ENCODE results near the gene STRIT1. TPM values are rescaled to one million over a fixed set of nuclear protein-coding genes. Genes with fewer than 3 reads are reported as not detected.
A peak's percentile ranks its signal among the peaks of the same experiment; 100 is the strongest.

The STRIT1 gene
- total RNA-seq, 2 experiments from 2014 or later, result not detected

DNA sequence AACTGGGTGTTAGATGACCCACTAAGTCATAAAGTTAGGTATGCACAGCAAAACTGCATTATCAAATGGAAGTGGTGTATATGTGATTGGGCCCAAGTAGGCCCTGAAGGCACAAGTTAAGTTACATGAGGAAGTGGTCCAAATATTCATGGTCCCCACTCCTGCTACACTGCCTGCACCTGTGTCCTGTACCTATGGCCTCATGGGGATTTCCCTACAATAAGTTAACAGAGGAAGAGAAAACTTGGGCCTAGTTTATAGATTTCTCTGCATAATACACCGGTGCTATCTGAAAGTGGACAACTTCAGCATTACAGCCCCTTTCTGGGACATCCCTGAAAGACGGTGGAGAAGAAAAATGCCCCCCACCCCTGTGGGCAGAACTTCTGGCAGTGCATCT, 41.5 kb downstream of the STRIT1 start:
- POLR2A ChIA-PET, result interaction anchor here (1.0 kb wide), 1 partner anchor 10 kb away, joined by 3 read pairs; no protein-coding TSS in a partner anchor
- peaks cover 12% of the 10 kb centered on the region for H3K4me1 ChIP-seq (ENCODE audit: insufficient read depth, low read length, poor library complexity, severe bottlenecking)
- H3K27ac ChIP-seq (ENCODE audit: low read depth, low read length, poor library complexity, severe bottlenecking), result no peak overlapping the region
- H3K4me2 ChIP-seq (ENCODE audit: low read length), result no peak overlapping the region
- H4K20me1 ChIP-seq (ENCODE audit: insufficient read depth, low read length), result no peaks in the 10 kb centered on the region
- no peaks in the 10 kb centered on the region for H3K36me3 ChIP-seq (ENCODE audit: insufficient read depth, low read length)
- H3K9me2 ChIP-seq (ENCODE audit: insufficient read depth, low read length), result no peaks in the 10 kb centered on the region
- intact Hi-C loops (cut with micrococcal nuclease; ENCODE audit: unreplicated experiment), result no loop called here
- no peak overlapping the region for H3K4me3 ChIP-seq (ENCODE audit: low read depth, low read length, poor library complexity, severe bottlenecking)
- BruUV-seq (replicated peaks), result no TSS peak
- no peaks in the 10 kb centered on the region for H3K79me2 ChIP-seq (ENCODE audit: insufficient read depth, low read depth, low read length)
- no peaks in the 10 kb centered on the region; the same call in 1 of the 2 replicates for H3K9me3 ChIP-seq (ENCODE audit: low read length)
- peak; percentile 44 for DNase-seq (ENCODE audit: low spot score)
- TF ChIP-seq EZH2phosphoT487 (IDR thresholded peaks at IDR 0.05; ENCODE audit: borderline replicate concordance, low read depth, low read length), result no peak
- TF ChIP-seq, protein P1, sequence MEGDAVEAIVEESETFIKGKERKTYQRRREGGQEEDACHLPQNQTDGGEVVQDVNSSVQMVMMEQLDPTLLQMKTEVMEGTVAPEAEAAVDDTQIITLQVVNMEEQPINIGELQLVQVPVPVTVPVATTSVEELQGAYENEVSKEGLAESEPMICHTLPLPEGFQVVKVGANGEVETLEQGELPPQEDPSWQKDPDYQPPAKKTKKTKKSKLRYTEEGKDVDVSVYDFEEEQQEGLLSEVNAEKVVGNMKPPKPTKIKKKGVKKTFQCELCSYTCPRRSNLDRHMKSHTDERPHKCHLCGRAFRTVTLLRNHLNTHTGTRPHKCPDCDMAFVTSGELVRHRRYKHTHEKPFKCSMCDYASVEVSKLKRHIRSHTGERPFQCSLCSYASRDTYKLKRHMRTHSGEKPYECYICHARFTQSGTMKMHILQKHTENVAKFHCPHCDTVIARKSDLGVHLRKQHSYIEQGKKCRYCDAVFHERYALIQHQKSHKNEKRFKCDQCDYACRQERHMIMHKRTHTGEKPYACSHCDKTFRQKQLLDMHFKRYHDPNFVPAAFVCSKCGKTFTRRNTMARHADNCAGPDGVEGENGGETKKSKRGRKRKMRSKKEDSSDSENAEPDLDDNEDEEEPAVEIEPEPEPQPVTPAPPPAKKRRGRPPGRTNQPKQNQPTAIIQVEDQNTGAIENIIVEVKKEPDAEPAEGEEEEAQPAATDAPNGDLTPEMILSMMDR (conservative IDR thresholded peaks at IDR 0.05; ENCODE audit: low read length), result no peak
- CTCF ChIA-PET (ENCODE audit: unreplicated experiment), result no interaction called here
- H2AFZ ChIP-seq (ENCODE audit: low read length), result peak overlapping the region; percentile 32; the same call in 1 of the 2 replicates

DNA sequence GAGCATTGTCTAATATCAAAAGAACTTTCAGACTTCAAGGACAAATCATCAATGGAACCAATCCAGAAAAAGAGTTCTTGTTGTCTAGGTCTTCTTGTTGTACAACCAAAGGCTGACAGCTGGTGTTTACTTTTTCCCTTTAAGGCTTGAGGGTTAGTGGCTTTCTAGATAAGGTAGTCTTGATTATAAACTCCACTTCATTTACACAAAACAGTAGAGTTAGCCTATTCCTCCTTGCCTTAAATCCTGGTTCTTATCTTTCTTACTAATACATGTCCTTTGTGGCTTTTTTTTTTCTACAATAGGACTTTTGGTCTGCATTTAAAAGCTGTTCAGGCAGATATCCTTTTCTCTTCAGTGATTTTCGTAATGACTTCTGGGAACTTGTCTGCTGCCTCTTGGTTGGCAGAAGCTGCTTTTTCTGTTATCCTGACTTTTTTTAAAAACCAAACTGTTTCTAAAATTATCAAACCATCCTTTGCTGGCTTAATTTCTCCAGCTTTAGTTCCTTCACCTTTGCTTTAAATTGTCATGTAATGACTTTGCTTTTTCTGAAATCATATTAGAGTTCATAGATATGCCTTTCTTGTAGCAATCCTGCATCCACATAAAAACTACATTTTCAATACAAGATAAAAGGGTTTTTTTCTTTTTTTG, 44.8 kb downstream of the STRIT1 start:
- Histone ChIP-seq H3K9me3 (ENCODE audit: low read length) (no peaks in the 10 kb centered on the region; the same call in 1 of the 2 replicates), H3K36me3 (ENCODE audit: insufficient read depth, low read length) (no peaks in the 10 kb centered on the region), H3K4me1 (ENCODE audit: insufficient read depth, low read length, poor library complexity, severe bottlenecking) (peaks cover 26% of the 10 kb centered on the region), H3K4me2 (ENCODE audit: low read length) (no peak overlapping the region), H3K79me2 (ENCODE audit: insufficient read depth, low read depth, low read length) (no peaks in the 10 kb centered on the region), H4K20me1 (ENCODE audit: insufficient read depth, low read length) (no peaks in the 10 kb centered on the region), H3K9me2 (ENCODE audit: insufficient read depth, low read length) (no peaks in the 10 kb centered on the region), H3K27ac (ENCODE audit: low read depth, low read length, poor library complexity, severe bottlenecking) (no peak overlapping the region), H3K4me3 (ENCODE audit: low read depth, low read length, poor library complexity, severe bottlenecking) (no peak overlapping the region), H2AFZ (ENCODE audit: low read length) (no peak overlapping the region)
- ChIA-PET POLR2A (interaction anchor here (0.6 to 1.0 kb wide), 3 partner anchors 17 to 206 kb away, joined by 4 read pairs; no protein-coding TSS in a partner anchor), CTCF (ENCODE audit: unreplicated experiment) (no interaction called here)
- TF ChIP-seq, protein P1 (conservative IDR thresholded peaks at IDR 0.05; ENCODE audit: low read length), result no peak
- no peak for DNase-seq (ENCODE audit: low spot score)
- intact Hi-C loops (cut with micrococcal nuclease; ENCODE audit: unreplicated experiment), result no loop called here
- BruUV-seq (replicated peaks), result no TSS peak

DNA sequence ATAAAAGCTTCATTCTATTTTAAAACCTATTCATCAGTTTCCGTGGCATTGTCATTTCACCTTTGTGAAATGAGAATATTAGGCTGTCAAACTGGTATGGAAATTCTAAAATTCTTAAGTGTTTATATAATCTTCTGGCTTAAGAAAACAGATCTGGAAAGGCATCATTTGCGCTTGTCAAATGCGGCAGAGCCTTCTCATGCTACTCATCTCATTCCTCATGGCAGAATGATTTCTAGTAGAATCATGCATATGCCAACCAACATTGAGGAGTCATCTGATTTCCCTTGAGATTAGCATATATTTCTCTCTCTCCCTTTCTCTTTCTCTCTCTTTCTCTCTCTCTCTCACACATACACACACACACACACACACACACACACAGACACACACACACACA, 48.8 kb downstream of the STRIT1 start:
- peaks cover 20% of the 10 kb centered on the region for H3K4me1 ChIP-seq (ENCODE audit: insufficient read depth, low read length, poor library complexity, severe bottlenecking)
- no peaks in the 10 kb centered on the region; the same call in 1 of the 2 replicates for H3K9me3 ChIP-seq (ENCODE audit: low read length)
- no peak overlapping the region for H3K4me3 ChIP-seq (ENCODE audit: low read depth, low read length, poor library complexity, severe bottlenecking)
- POLR2A ChIA-PET, result interaction anchor here (0.7 to 1.5 kb wide), 4 partner anchors 10 to 149 kb away, joined by 3 to 8 read pairs (median 4); no protein-coding TSS in a partner anchor
- H3K27ac ChIP-seq (ENCODE audit: low read depth, low read length, poor library complexity, severe bottlenecking), result peak overlapping the region; percentile 37
- H4K20me1 ChIP-seq (ENCODE audit: insufficient read depth, low read length), result no peaks in the 10 kb centered on the region
- H3K4me2 ChIP-seq (ENCODE audit: low read length), result peak overlapping the region; percentile 45
- intact Hi-C loops (cut with micrococcal nuclease; ENCODE audit: unreplicated experiment), result no loop called here
- H2AFZ ChIP-seq (ENCODE audit: low read length), result peak overlapping the region; percentile 69; the same call in 1 of the 2 replicates
- H3K36me3 ChIP-seq (ENCODE audit: insufficient read depth, low read length), result no peaks in the 10 kb centered on the region
- no peak for TF ChIP-seq EZH2phosphoT487 (IDR thresholded peaks at IDR 0.05; ENCODE audit: borderline replicate concordance, low read depth, low read length)
- TF ChIP-seq, protein P1 (conservative IDR thresholded peaks at IDR 0.05; ENCODE audit: low read length), result no peak
- CTCF ChIA-PET (ENCODE audit: unreplicated experiment), result no interaction called here
- H3K9me2 ChIP-seq (ENCODE audit: insufficient read depth, low read length), result no peaks in the 10 kb centered on the region
- BruUV-seq (replicated peaks), result no TSS peak
- DNase-seq (ENCODE audit: low spot score), result no peak
- H3K79me2 ChIP-seq (ENCODE audit: insufficient read depth, low read depth, low read length), result no peaks in the 10 kb centered on the region

Measured in OCI-LY7 (cell line).